HCT116 (cell line): ENCODE measurements around the gene CPA2. TPM values are rescaled to one million over a fixed set of nuclear protein-coding genes. Genes with fewer than 3 reads are reported as not detected.

ENCODE experiments used
- ATAC-seq: fragments of 200-7000 bp; cut with Tn5 transposase; 2 replicates; pipeline ENCODE4 v1.9.1; 2020; ENCODE audit warnings: mild to moderate bottlenecking, moderate library complexity
- BruUV-seq: library from RNA; stranded (reverse); fragments of 400-500 nt; replicated peaks from 2 replicates; lab custom pipeline; 2021; lab: Mats Ljungman, UMichigan
- CTCF ChIA-PET: fragments of 300-600 bp; sonication (Branson Sonifier 250); formaldehyde crosslinking; loops from one replicate; lab custom pipeline; 2021; ENCODE audit warnings: antibody characterized with exemption; lab: Charles Lee
- POLR2A ChIA-PET: fragments of 300-600, 350-600 bp; sonication (Branson Sonifier 250); formaldehyde crosslinking; loops from one replicate; lab custom pipeline; 2021; ENCODE audit warnings: antibody characterized with exemption; lab: Charles Lee
- RAD21 ChIA-PET, 2 experiments: fragments of 300-600 bp; sonication (Branson Sonifier 250); formaldehyde crosslinking; loops; one replicate each; lab custom pipeline; 2023; ENCODE audit warnings: low total read pairs in 2 of 2; ENCODE audit not compliant: uncharacterized antibody in 2 of 2, unreplicated experiment in 2 of 2, low non-redundant PET in 1 of 2; lab: Charles Lee
- DNase-seq: peaks from one replicate; pipeline ENCODE4 v3.0.0-alpha.2; 2010; ENCODE audit warnings: low read depth, low spot score
- H2AFZ ChIP-seq: fragments of 200-600 bp; shearing (Covaris generic), sonication (generic); 2 replicates; pipeline ENCODE4 v1.6.1; 2017; ENCODE audit warnings: low read depth, mixed run types, mixed read lengths, antibody characterized with exemption, low read length; ENCODE audit not compliant: poor library complexity, severe bottlenecking
- H3K27ac ChIP-seq: 2 replicates; pipeline ENCODE4 v1.5.1; 2012; ENCODE audit warnings: low read depth, low read length
- H3K27me3 ChIP-seq: fragments of 200-600 bp; sonication (generic); 2 replicates; pipeline ENCODE4 v1.6.1; 2016; ENCODE audit warnings: mixed run types, low read length, mixed read lengths; ENCODE audit not compliant: insufficient read depth
- H3K36me3 ChIP-seq, 2 experiments: fragments of 200-500 bp in 1 of 2; fragments of 200-600 bp in 1 of 2; sonication (Bioruptor generic) in 1 of 2; sonication (generic) in 1 of 2; 2 replicates each; pipeline versions ENCODE4 v1.5.1 to v1.6.1; 2014 to 2016; ENCODE audit warnings: low read length in 2 of 2, inconsistent platforms in 1 of 2, mixed read lengths in 1 of 2, mixed run types in 1 of 2; ENCODE audit not compliant: insufficient read depth in 2 of 2, control insufficient read depth in 1 of 2
- H3K4me1 ChIP-seq, 2 experiments: fragments of 200-600 bp in 1 of 2; sonication (generic) in 1 of 2; 2 replicates each; pipeline versions ENCODE4 v1.5.1 to v1.6.1; 2012 to 2017; ENCODE audit warnings: low read length in 2 of 2, inconsistent platforms in 1 of 2, mild to moderate bottlenecking in 1 of 2, mixed read lengths in 1 of 2, mixed run types in 1 of 2, moderate library complexity in 1 of 2; ENCODE audit not compliant: insufficient read depth in 2 of 2, control insufficient read depth in 1 of 2
- H3K4me2 ChIP-seq: fragments of 200-600 bp; sonication (generic); 2 replicates; pipeline ENCODE4 v1.6.1; 2017; ENCODE audit warnings: mixed run types, low read length, mixed read lengths
- H3K4me3 ChIP-seq, 2 experiments: fragments of 200-600 bp in 1 of 2; sonication (generic) in 1 of 2; replicated peaks in 1 of 2; 2 replicates each; pipeline ENCODE4 v1.5.1; 2011 to 2016; ENCODE audit warnings: low read length in 2 of 2, control low read depth in 1 of 2, low read depth in 1 of 2, mild to moderate bottlenecking in 1 of 2, mixed read lengths in 1 of 2, mixed run types in 1 of 2
- H3K79me2 ChIP-seq: fragments of 200-600 bp; sonication (generic); 2 replicates; pipeline ENCODE4 v1.6.1; 2017; ENCODE audit warnings: mild to moderate bottlenecking, mixed run types, low read length, moderate library complexity, mixed read lengths; ENCODE audit not compliant: insufficient read depth
- H3K9ac ChIP-seq: fragments of 200-600 bp; sonication (generic); 2 replicates; pipeline ENCODE4 v1.6.1; 2016; ENCODE audit warnings: low read length, mixed read lengths
- H3K9me2 ChIP-seq: fragments of 200-600 bp; sonication (generic), shearing (Covaris generic); 2 replicates; pipeline ENCODE4 v1.6.1; 2017; ENCODE audit warnings: mixed run types, mild to moderate bottlenecking, moderate library complexity; ENCODE audit not compliant: insufficient read depth
- H3K9me3 ChIP-seq, 2 experiments: fragments of 200-500 bp in 1 of 2; fragments of 200-600 bp in 1 of 2; sonication (Bioruptor generic) in 1 of 2; sonication (generic) in 1 of 2; 2 replicates each; pipeline ENCODE4 v1.6.1; 2014 to 2017; ENCODE audit warnings: low read length in 2 of 2, mixed read lengths in 2 of 2, inconsistent platforms in 1 of 2, low read depth in 1 of 2, mild to moderate bottlenecking in 1 of 2, mixed run types in 1 of 2, moderate library complexity in 1 of 2; ENCODE audit not compliant: control insufficient read depth in 1 of 2, insufficient read depth in 1 of 2
- H4K20me1 ChIP-seq: fragments of 200-600 bp; sonication (generic), shearing (Covaris generic); 2 replicates; pipeline ENCODE4 v1.6.1; 2017; ENCODE audit warnings: mixed run types, mild to moderate bottlenecking, moderate library complexity; ENCODE audit not compliant: insufficient read depth
- CBX3 ChIP-seq: IDR thresholded peaks from 2 replicates; pipeline ENCODE4 v1.6.1; 2012; ENCODE audit warnings: low read depth
- CEBPB ChIP-seq: IDR thresholded peaks from 2 replicates; pipeline ENCODE4 v1.6.1; 2012; ENCODE audit warnings: low read depth
- CTCF ChIP-seq, 3 experiments: fragments of 200-600 bp in 1 of 3; sonication (generic) in 1 of 3; IDR thresholded peaks in 2 of 3; conservative IDR thresholded peaks in 1 of 3; 2 replicates each; pipeline ENCODE4 v1.5.1; 2012 to 2017; ENCODE audit warnings: low read depth in 2 of 3, low read length in 2 of 3, antibody characterized with exemption in 1 of 3, borderline replicate concordance in 1 of 3, control low read depth in 1 of 3, mild to moderate bottlenecking in 1 of 3, mixed read lengths in 1 of 3, mixed run types in 1 of 3, moderate library complexity in 1 of 3; ENCODE audit not compliant: insufficient read depth in 1 of 3
- ELF1 ChIP-seq: IDR thresholded peaks from 2 replicates; pipeline ENCODE4 v1.6.1; 2012; ENCODE audit warnings: low read depth, borderline replicate concordance
- FOSL1 ChIP-seq: IDR thresholded peaks from 2 replicates; pipeline ENCODE4 v1.6.1; 2012; ENCODE audit warnings: low read depth
- MAX ChIP-seq: IDR thresholded peaks from 2 replicates; pipeline ENCODE4 v1.6.1; 2012
- POLR2A ChIP-seq: IDR thresholded peaks from 2 replicates; pipeline ENCODE4 v1.7.0; 2011; ENCODE audit warnings: borderline replicate concordance; ENCODE audit not compliant: insufficient read depth, insufficient read length; ENCODE audit errors: extremely low read depth
- RAD21 ChIP-seq: IDR thresholded peaks from 2 replicates; pipeline ENCODE4 v1.6.1; 2012; ENCODE audit warnings: low read depth, mild to moderate bottlenecking
- SIN3A ChIP-seq: IDR thresholded peaks from 2 replicates; pipeline ENCODE4 v1.6.1; 2012; ENCODE audit warnings: low read depth
- SP1 ChIP-seq: IDR thresholded peaks from 2 replicates; pipeline ENCODE4 v1.6.1; 2012; ENCODE audit warnings: low read depth
- TCF7L2 ChIP-seq: IDR thresholded peaks from 2 replicates; pipeline ENCODE4 v1.7.0; 2011; ENCODE audit warnings: borderline replicate concordance, inconsistent platforms; ENCODE audit not compliant: insufficient read depth, insufficient read length; ENCODE audit errors: extremely low read depth
- YY1 ChIP-seq: IDR thresholded peaks from 2 replicates; pipeline ENCODE4 v1.6.1; 2011; ENCODE audit warnings: low read length, low read depth, moderate library complexity, mild to moderate bottlenecking; ENCODE audit not compliant: insufficient replicate concordance; ENCODE audit errors: extremely low read depth
- intact Hi-C: fragments of 100-400 bp; cut with micrococcal nuclease; formaldehyde crosslinking; loops from 2 replicates; pipeline ENCODE4 v1.10.0; 2022
- total RNA-seq: library from RNA; stranded (reverse); gene quantifications from one replicate; pipeline ENCODE4 v1.2.1, GENCODE V29; 2021; ENCODE audit not compliant: unreplicated experiment

Gene CPA2
- total RNA-seq, 1 experiment from 2014 or later: 1.5 TPM

- Histone ChIP-seq H3K79me2 (no peaks in the 10 kb centered on the region), H3K4me2 (no peak overlapping the region), H3K9me2 (no peaks in the 10 kb centered on the region), H2AFZ (no peak overlapping the region), H3K4me1 (no peaks in the 10 kb centered on the region; a peak in 1 of 4 replicates), H3K9ac (no peak overlapping the region), H3K27me3 (no peaks in the 10 kb centered on the region), H3K4me3 (no peak overlapping the region), H3K36me3 (no peaks in the 10 kb centered on the region; a peak in 1 of 4 replicates), H4K20me1 (no peaks in the 10 kb centered on the region), H3K9me3 (no peaks in the 10 kb centered on the region), H3K27ac (no peak overlapping the region)
- intact Hi-C loops: no loop called here
- ChIA-PET CTCF (no interaction called here), RAD21 (no interaction called here), POLR2A (no interaction called here)
- ATAC-seq (no peak), DNase-seq (no peak)
- no TSS peak for BruUV-seq
- TF ChIP-seq CEBPB (no peak), FOSL1 (no peak), CBX3 (no peak), SIN3A (no peak), TCF7L2 (no peak), POLR2A (no peak), ELF1 (no peak), MAX (no peak), YY1 (no peak), RAD21 (no peak), SP1 (no peak), CTCF (IDR thresholded peaks at IDR 0.05 in 2 of 3, conservative IDR thresholded peaks at IDR 0.05 in 1 of 3; ENCODE audit: borderline replicate concordance in 1 of 3, insufficient read depth in 1 of 3, low read depth in 2 of 3, low read length in 2 of 3) (no peak)
Observed at GRCh38 chr7:130324306-130324943, 57.8 kb downstream of the CPA2 start.
